Measurements from ENCODE around the gene PRAMEF33.
"Not testable (repeated sequence)": the region's sequence is repeated elsewhere in the genome, so short reads cannot be mapped to it uniquely, and the experiment has no call there.

Gene PRAMEF33, protein sequence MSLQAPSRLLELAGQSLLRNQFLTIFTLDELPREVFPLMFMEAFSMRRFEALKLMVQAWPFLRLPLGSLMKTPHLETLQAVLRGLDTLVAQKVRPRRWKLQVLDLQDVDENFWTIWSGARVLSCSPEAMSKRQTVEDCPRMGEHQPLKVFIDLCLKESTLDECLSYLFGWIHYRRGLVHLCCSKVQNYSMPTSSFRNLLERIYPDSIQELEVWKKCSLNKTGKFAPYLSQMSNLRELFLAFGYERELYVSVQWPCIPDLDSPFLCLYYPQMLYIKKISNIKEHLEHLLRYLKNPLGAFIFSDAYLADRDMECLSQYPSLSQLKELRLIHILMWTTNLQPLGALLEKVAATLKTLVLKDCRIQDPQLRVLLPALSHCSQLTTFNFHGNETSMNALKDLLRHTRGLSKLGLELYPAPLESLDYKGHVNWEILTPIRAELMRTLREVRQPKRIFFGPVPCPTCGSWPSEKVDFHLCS

DNA sequence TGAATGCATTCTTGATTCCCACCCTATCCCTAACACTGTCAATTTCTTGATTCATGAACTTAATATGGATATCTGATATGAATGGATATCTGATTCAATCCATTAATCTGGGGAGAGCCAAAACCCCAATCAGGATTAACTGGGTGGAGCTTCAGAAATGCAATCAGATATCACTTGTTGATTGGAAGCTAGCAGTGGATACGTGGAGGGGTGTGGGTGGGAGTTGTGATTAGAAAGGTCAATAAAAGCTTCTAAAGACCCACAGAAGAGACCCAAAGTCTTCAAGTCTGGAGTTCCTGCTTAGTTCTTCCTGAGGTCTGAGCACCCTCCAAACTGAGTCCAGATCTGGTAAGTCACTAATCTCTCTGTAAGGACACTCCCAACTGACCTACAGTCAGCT lies at the start of gene PRAMEF33:
TSS of gene PRAMEF33 (plus strand) at position 301 of the 400 bp plus-strand sequence. CDS start 2,416 bp downstream, outside the sequence.
- H3K36me3 ChIP-seq, H3K4me1 ChIP-seq, H4K20me1 ChIP-seq, H3K9ac ChIP-seq, H3K27me3 ChIP-seq, H3K9me3 ChIP-seq, H3K4me2 ChIP-seq, H3K4me3 ChIP-seq, H3K27ac ChIP-seq: not testable (repeated sequence)

DNA sequence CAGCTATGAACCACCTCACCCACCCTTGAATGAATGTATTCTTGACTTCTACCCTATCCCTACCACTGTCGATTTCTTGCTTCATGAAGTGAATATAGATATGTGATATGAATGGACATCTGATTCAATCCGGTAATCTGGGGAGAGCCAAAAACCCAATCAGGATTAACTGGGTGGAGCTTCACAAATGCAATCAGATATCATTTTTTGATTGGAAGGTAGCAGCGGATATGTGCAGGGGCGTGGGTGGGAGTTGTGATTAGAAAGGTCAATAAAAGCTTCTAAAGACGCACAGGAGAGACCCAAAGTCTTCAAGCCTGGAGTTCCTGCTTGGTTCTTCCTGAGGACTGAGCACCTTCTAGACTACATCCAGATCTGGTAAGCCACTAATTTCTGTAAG lies 49.4 kb upstream of the PRAMEF33 start, which contains the start of gene PRAMEF5:
TSS of gene PRAMEF5 (plus strand) at position 301 of the 400 bp plus-strand sequence. CDS start 5,071 bp downstream, outside the sequence.
- H4K20me1 ChIP-seq, H3K36me3 ChIP-seq, H3K4me1 ChIP-seq, H3K4me2 ChIP-seq, H3K9ac ChIP-seq, H3K4me3 ChIP-seq, H3K27ac ChIP-seq, H3K9me3 ChIP-seq, H3K27me3 ChIP-seq: not testable (repeated sequence)

DNA sequence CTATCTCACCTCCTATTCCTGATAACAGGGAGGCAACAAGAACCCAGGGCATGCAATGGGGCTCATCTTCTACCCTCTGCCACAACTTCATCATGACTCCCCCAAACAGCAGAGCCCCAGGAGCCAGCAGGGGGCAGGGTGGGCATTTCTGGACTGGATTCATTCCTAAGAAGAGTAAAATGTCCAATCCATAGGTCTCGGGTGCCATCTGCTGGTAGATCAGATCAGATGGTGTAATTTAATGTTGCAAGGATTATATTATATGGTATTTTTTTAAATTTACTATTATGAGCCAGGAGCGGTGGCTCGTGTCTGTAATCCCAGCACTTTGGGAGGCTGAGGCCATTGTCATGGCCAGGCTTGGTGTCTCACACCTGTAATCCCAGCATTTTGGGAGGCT lies 38.2 kb upstream of the PRAMEF33 start:
- H3K4me3 ChIP-seq, H3K9me3 ChIP-seq, H3K27ac ChIP-seq, H3K4me2 ChIP-seq, H3K4me1 ChIP-seq, H3K36me3 ChIP-seq, H3K27me3 ChIP-seq, H3K9ac ChIP-seq, H4K20me1 ChIP-seq: not testable (repeated sequence)

DNA sequence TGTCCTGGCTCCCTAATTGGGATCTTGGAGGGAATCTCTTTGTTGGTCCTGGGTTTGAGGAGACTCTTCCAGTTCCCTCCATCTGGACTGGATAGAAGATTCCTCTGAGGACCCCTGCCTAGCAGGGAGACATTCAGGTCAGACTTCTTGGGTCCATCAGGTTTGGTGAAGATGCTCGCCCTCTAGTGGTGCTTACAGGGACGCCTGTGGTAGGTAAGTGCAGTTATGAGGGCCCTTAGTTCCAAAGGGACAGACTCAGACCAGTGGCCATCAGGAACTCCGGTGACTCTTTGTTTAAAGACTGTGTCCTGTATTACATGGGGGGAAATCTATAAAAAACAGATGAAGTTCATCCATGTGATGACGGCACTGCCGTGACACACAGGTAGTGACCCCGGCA lies 26.3 kb upstream of the PRAMEF33 start:
- not testable (repeated sequence) for H3K4me1 ChIP-seq, H3K4me3 ChIP-seq, H4K20me1 ChIP-seq, H3K36me3 ChIP-seq, H3K9me3 ChIP-seq, H3K27me3 ChIP-seq, H3K27ac ChIP-seq, H3K4me2 ChIP-seq, H3K9ac ChIP-seq

DNA sequence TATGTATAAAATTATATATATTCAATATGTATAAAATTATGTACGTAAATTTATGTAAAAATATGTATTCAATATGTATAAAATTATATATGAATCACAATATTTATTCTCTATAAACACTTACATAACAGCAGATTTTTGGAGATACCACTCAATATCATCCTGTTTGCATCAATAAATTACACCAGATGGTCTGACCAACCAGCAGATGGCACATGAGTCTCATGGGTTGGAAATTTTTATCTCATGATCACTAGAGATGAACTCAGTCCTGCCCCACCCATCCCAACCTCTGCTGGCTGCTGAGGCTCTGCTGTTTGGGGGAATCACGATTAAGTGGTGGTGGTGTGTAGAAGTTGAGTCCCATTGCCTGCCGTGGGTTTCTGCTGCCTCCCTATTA lies 23.7 kb upstream of the PRAMEF33 start:
- H3K4me1 ChIP-seq: not testable (repeated sequence)

DNA sequence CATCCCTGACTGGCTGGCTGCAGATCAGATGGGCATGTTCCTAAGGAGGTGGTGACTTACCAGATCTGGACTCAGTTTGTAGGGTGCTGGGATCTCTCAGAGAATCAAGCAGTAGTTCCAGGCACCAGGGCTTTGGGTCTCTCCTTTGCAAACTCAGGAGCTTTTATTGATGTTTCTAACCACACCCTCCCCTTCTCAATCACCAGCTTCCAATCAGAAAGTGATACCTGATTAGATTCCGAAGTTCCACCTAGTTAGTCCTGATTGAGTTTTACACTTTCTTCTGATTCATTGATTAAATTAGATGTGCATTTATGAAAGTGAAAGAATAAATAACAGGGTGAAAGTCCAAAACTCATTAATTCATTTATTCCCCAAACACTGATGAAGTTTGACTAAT lies 18.3 kb upstream of the PRAMEF33 start, which contains the start of gene PRAMEF8:
TSS of gene PRAMEF8 (minus strand) at position 101 of the 400 bp plus-strand sequence. CDS start 1,046 bp downstream, outside the sequence.
- not testable (repeated sequence) for H3K4me2 ChIP-seq, H3K4me3 ChIP-seq, H3K9ac ChIP-seq, H3K36me3 ChIP-seq, H3K9me3 ChIP-seq, H4K20me1 ChIP-seq, H3K27me3 ChIP-seq, H3K27ac ChIP-seq, H3K4me1 ChIP-seq

More for the DNA sequence above, 23.7 kb upstream of the PRAMEF33 start:
- not testable (repeated sequence) for H3K9ac ChIP-seq, H3K27me3 ChIP-seq, H3K27ac ChIP-seq, H3K9me3 ChIP-seq, H3K4me2 ChIP-seq, H3K4me3 ChIP-seq, H3K36me3 ChIP-seq, H4K20me1 ChIP-seq

DNA sequence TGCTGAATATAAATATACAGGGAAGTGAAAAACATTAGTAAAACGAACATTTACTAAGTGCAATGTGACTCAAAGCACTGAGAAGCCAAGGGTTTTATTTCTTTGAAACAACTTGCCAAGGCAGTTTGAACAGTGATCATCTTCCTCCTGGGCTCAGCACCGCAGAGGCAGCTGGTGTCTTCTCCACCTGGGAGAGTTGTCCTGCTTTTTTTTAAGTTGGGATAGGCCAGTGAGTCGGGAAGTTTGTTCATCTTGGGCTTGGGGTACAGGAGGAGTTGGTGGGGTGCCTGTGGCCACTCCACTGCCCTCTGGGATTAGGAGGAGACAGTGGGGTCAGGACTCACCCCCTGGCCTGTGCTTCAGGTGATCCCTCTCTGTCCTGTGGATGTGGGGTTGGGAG lies 14.3 kb upstream of the PRAMEF33 start:
- H3K36me3 ChIP-seq, H3K27ac ChIP-seq, H3K4me2 ChIP-seq, H3K4me1 ChIP-seq, H3K9ac ChIP-seq, H3K4me3 ChIP-seq, H3K27me3 ChIP-seq, H3K9me3 ChIP-seq, H4K20me1 ChIP-seq: not testable (repeated sequence)

DNA sequence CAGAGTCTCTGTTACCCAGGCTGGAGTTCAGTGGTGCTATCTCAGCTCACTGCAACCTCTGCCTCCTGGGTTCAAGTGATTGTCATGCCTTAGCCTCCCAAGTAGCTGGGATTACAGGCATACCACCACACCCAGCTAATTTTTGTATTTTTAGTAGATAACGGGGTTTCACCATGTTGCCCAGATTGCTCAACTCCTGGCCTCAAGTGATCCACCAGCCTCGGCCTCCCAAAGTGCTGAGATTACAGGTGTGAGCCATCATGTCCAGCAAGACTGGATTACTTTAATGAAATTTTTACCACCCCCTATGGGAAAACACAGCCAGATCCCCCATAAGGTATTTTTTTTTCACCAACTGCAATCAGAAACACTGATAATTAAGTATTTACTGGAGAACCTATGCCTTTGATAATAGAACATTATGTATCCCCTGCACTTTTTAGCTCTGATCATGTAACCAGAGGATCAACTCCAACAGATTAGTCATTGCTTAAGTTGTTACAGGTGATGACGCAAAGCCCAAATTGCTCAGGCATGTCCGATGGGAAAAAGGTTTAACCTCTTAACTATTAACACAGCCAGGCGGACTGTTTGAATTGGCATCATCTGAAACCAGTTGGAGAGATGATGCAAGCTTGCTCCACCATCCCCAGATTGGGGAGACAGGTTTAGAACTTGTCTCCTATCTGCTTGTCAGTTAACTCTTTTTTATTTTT lies 6.0 kb upstream of the PRAMEF33 start:
- H3K36me3 ChIP-seq, H3K4me2 ChIP-seq, H3K9ac ChIP-seq, H3K9me3 ChIP-seq, H3K27me3 ChIP-seq, H4K20me1 ChIP-seq, H3K27ac ChIP-seq, H3K4me3 ChIP-seq, H3K4me1 ChIP-seq: not testable (repeated sequence)

DNA sequence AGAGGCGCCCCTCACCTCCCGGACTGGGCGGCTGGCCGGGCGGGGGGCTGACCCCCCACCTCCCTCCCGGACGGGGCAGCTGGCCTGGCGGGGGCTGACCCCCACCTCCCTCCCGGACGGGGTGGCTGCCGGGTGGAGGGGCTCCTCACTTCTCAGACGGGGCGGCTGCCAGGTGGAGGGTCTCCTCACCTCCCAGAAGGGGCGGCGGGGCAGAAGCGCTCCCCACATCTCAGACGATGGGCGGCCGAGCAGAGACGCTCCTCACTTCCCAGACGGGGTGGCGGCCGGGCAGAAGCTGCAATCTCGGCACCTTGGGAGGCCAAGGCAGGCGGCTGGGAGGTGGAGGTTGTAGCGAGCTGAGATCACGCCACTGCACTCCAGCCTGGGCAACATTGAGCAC lies 4.6 kb upstream of the PRAMEF33 start:
- not testable (repeated sequence) for H3K9me3 ChIP-seq, H3K4me3 ChIP-seq, H4K20me1 ChIP-seq, H3K9ac ChIP-seq, H3K4me2 ChIP-seq, H3K4me1 ChIP-seq, H3K27me3 ChIP-seq, H3K27ac ChIP-seq, H3K36me3 ChIP-seq

DNA sequence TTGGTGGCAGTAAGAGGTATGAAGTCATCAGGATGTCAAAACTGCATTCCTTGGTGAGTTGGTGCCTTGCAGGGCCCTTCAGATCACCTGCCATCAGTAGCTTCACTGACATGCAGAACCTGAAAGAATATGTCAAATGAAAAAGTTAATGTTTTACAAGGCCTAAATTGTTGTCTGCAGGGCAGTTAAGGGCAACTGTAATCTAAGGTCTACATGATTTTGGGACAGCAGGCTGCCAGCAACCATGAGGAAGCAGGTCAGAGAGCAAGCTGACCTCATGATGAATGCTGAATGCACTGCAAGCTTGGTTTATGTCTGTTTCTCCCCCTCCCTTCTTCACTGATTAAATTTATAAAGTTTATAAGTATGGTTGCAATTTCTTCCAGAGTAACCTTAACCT lies 1.1 kb upstream of the PRAMEF33 start:
- H3K9ac ChIP-seq, H3K4me1 ChIP-seq, H3K36me3 ChIP-seq, H3K27ac ChIP-seq, H3K4me2 ChIP-seq, H4K20me1 ChIP-seq, H3K9me3 ChIP-seq, H3K4me3 ChIP-seq, H3K27me3 ChIP-seq: not testable (repeated sequence)

DNA sequence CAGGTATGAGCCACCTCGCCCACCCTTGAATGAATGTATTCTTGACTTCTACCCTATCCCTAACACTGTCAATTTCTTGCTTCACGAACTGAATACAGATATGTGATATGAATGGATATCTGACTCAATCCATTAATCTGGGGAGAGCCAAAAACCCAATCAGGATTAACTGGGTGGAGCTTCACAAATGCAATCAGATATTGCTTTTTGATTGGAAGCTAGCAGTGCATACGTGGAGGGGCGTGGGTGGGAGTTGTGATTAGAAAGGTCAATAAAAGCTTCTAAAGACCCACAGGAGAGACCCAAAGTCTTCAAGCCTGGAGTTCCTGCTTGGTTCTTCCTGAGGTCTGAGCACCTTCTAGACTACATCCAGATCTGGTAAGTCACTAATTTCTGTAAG lies 11.9 kb downstream of the PRAMEF33 start, which contains the start of gene PRAMEF15:
TSS of gene PRAMEF15 (plus strand) at position 301 of the 400 bp plus-strand sequence. CDS start 2,827 bp downstream, outside the sequence.
- not testable (repeated sequence) for H3K36me3 ChIP-seq, H3K27me3 ChIP-seq, H3K9me3 ChIP-seq, H3K4me2 ChIP-seq, H3K27ac ChIP-seq, H3K4me3 ChIP-seq, H4K20me1 ChIP-seq, H3K9ac ChIP-seq, H3K4me1 ChIP-seq

DNA sequence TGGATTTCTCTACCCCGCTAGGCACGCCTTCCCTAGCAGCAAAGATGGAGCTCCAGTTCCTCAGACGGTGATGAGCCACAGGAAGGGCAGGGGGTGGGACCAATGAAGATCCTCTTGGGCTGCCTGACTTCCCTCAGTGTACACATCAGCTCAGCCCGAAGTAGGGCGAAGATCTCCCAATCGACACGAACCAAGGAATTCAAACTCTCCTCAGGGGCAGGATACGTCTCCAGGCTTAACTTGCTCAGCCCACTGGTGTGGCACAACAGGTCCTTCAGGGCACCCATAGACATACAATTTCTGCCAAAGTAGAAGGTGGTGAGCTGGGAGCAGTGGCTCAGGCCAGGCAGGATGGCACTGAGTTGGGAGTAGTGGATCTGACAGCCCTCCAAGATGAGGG lies 39.2 kb downstream of the PRAMEF33 start:
- H3K4me1 ChIP-seq, H3K4me2 ChIP-seq, H4K20me1 ChIP-seq, H3K9me3 ChIP-seq, H3K27ac ChIP-seq, H3K36me3 ChIP-seq, H3K9ac ChIP-seq, H3K4me3 ChIP-seq, H3K27me3 ChIP-seq: not testable (repeated sequence)

DNA sequence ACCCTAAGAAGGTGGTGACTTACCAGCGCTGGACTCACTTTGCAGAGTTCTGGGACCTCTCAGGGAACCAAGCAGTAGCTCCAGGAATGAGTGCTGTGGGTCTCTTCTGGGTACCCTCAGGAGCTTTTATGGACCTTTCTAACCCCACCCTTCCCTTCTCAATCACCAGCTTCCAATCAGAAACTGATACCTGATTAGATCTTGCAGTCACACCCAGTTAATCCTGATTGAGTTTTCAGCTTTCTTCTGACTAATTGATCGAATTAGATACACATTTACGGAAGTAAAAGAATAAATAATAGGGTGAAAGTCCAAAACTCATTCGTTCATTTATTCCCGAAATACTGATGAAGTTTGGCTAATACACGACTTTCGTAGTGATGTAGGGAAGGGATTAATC lies 43.7 kb downstream of the PRAMEF33 start, which contains the start of gene PRAMEF14:
TSS of gene PRAMEF14 (minus strand) at position 101 of the 400 bp plus-strand sequence. CDS start 1,820 bp downstream, outside the sequence.
- not testable (repeated sequence) for H3K4me2 ChIP-seq, H3K27me3 ChIP-seq, H3K36me3 ChIP-seq, H3K27ac ChIP-seq, H3K9me3 ChIP-seq, H3K9ac ChIP-seq, H3K4me3 ChIP-seq, H4K20me1 ChIP-seq, H3K4me1 ChIP-seq

DNA sequence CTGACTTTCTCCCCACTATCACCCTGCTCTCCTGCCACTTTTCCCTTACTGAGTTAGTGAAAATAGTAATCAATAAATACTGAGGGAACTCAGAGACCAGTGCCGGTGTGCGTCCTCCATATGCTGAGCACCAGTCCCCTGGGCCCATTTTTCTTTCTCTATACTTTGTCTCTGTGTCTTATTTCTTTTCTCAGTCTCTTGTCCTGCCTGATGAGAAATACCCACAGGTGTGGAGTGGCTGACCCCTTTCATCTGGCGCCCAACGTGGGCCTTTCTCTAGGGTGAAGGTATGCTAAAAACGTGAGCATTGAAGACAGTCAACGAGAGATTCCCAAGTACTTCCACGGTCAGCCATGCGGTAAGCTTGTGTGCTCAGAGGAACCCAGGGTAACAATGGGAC lies 50.1 kb downstream of the PRAMEF33 start:
- not testable (repeated sequence) for H3K4me2 ChIP-seq, H4K20me1 ChIP-seq, H3K4me1 ChIP-seq, H3K27ac ChIP-seq, H3K9ac ChIP-seq, H3K4me3 ChIP-seq, H3K27me3 ChIP-seq, H3K36me3 ChIP-seq
- peaks cover 15% of the 10 kb centered on the region for H3K9me3 ChIP-seq

Data from BLaER1 (cell line).